NCI-H226 (cell line): ENCODE results near the gene SEM1.
"Not testable (repeated sequence)": the region's sequence is repeated elsewhere in the genome, so short reads cannot be mapped to it uniquely, and the experiment has no call there.

Experiments used
- DNase-seq: peaks from one replicate; pipeline ENCODE4 v3.0.0-alpha.2; 2015

SEM1 gene

DNA sequence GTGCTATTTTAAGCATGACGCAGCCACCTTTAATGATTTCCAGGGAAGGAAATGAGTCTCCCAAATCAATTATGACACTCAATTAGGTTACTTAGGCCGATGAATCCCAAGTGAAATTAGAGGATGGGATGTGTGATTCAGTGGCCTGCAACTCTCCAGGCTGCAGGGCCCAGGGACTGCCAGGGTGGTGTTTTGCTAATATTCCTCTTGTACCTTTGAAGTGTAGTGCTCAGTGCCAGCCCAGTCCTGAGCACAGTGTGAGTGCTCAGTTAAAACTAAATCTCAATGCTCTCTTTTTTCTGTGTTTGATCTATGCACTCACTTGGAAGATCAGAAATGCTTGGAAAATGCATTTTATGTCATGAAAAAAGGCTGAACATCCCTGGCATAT is 51.6 kb downstream of the SEM1 start:
- no peak for DNase-seq

DNA sequence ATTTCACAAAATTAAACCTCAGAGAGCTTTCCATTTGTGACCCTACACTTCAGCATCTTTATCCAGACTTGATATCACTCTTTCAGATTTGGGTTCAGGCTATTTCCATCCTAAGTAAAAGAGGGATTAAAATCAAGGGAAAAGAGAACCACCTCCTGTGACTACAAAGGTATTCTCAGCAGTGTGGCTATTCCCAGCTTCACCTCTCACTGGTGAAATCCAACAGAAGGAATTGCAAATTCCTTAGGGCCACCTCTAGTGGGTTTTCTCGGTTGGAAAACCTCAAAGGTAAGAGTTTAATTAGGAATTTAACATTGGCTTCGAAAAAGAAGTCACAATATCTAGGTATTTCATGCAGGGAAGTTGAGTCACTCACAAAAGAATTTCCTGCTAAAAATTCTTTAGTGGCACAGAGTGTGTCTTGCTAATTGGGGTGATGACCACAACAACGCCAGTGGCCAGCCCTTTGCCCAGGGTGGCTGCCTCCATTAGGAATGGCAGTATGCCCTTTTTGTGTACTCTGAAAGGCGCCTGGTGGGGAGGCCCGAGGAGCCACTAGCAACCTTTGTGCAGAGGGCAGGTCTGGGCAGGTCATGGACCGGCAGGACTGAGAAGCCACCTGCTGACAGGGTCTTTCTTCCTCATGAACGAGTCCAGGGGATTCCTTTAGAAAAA is 52.2 kb downstream of the SEM1 start:
- no peak for DNase-seq

DNA sequence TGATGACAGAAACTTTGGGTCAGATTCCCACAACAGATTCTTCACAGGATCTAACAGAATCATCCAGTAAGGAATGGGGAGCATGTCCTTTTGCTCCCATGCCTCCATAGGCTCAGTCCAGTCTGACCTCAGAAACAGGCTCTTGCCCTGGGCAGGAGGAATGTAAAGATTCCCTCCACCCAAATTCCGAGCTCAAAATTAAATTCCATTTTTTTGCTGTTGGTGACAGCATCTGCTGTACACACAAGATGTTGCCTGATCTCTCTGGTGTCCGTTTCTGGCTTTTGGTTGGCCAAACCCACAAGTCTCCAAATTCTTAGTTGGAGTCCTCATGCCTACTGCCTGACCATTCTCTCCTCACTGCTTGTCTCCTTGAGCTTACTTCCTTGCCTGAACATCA is 53.7 kb downstream of the SEM1 start:
- no peak for DNase-seq

DNA sequence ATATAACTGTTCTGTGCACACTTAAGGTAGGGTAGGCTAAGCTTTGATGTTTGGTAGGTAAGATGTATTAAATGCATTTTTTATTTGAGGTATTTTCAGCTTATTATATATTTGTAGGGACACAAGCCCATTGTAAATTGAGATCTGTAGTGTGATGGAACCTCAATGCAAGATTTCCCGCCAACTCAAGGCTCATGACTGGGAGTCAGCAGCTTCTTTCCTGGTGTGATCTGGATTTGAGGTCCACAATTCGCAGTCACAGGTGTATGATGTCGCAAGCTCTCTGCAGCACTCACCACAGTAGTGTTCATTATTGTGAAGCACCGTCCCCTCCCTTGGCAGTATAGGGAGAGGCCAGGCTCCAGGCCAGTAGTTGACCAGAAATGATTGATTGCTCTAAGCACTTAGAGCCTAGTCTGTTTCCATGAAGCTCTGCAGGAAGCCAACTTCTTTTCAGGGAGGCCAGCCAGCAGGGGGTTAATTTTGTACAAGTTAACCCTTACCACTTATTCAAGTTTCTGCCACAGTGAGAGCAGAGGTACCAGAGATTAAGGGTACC is 54.9 kb downstream of the SEM1 start:
- no peak for DNase-seq

DNA sequence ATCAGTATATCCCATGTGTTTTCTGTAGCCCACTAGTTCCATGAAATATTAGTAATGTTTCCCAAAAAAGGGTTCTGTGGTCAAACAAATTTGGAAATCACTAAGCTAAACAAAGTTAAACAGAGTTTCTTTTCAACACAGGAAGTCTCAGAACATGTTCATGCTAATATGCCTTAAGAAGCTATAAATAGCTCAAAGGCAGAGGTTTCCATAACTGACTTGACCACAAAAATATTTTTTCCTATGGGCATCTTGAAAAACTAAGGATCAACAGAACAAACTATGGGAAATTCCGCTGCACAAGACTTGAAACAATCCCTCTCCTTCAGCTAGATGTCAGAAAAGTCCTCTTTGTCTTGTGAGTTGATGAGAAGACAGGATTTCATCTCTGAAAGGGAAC is 59.7 kb downstream of the SEM1 start:
- DNase-seq, result no peak

DNA sequence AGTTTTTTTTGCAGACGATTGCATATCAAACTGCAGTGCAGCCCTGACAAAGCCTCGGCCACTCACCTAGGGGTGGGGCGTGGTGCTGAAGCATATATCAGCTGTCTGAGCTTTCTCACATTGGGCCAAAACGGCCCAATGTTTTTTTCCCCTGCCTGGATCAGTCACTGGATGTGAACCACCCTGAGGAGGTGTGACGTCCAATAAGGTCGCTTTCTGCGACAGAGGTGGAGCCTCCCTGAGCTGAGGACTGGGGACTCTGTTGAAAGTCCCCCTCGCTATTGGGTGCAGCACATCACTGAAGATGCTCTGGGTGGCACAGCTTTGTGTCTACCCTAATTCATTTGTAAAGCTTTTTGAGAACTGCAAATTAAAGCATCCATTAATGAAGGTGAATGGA is 60.9 kb downstream of the SEM1 start:
- no peak for DNase-seq

DNA sequence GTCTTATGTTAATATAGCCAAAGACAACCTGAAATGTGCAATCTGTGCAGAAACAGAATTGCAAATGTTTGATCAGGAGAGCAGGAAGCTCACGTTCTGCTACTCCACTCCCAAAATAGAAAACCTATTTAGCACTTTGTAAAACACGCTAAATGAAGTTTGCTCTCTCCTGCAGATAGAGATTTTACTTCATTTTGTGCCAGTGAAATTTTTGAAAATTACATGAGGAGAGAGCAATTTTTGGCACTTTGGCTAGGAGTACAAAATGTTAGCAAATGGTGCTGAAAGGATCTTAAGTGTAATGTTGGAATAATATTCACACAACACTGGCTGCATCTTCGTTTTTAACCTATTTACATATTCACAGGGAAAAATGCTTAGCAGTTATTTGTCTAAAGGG is 61.9 kb downstream of the SEM1 start:
- no peak for DNase-seq

DNA sequence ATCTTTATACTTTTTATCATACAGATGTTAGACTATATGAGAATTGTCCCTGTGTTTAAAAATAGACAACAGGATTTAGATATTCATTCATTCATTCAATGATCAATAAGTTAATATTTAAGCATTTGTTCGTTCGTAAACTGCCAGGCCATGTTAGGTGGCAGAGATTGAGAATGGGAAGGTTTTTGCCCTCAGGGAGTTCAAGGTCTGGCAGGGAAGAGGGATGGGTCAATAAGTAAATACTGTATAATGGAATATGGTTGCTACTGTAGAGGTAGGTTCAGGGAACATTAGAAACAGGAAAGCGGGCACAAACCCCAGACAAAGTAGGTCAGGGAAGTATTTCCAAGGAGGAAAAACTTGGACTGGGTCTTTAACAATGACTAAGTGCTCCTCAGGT is 64.6 kb downstream of the SEM1 start:
- no peak for DNase-seq

DNA sequence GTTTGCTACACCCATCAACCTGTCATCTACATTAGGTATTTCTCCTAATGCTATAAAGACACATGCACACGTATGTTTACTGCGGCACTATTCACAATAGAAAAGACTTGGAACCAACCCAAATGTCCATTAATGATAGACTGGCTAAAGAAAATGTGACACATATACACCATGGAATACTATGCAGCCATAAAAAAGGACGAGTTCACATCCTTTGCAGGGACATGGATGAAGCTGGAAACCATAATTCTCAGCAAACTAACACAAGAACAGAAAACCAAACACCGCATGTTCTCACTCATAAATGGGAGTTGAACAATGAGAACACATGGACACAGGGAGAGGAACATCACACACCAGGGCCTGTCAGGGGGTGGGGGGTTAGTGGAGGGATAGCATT is 66.2 kb downstream of the SEM1 start:
- not testable (repeated sequence) for DNase-seq

DNA sequence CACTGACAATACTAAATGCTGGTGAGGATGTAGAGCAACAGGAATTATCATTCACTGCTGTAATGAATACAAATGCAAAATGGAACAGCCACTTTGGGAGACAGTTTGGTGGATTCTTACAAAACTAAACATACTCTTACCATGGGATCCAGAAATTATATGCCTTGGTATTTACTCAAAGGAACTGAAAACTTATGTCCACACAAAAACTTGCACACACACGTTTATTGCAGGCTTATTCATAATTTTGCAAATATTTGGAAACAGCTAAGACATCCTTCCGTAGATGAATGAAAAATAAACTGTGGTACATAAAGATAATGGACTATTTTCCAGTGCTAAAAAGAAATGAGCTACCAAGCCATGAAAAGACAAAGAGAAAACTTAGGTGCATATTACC is 69.6 kb downstream of the SEM1 start:
- DNase-seq, result no peak
